B cell (primary cell): ENCODE measurements around the gene CES4A. TPM values are rescaled to one million over a fixed set of nuclear protein-coding genes. Genes with fewer than 3 reads are reported as not detected.

ENCODE experiments used
- ATAC-seq: fragments of 200-7000 bp; cut with Tn5 transposase; one replicate; pipeline ENCODE4 v1.10.0; 2021; ENCODE audit warnings: low read depth, mild to moderate bottlenecking, moderate number of reproducible peaks, moderate library complexity
- CTCF ChIA-PET: fragments of 350-600 bp; sonication (Branson Sonifier 250); formaldehyde crosslinking; loops from one replicate; lab custom pipeline; 2021; ENCODE audit warnings: antibody characterized with exemption, inconsistent platforms; lab: Charles Lee
- POLR2A ChIA-PET: fragments of 350-600 bp; sonication (Branson Sonifier 250); formaldehyde crosslinking; loops from one replicate; lab custom pipeline; 2021; ENCODE audit warnings: antibody characterized with exemption; lab: Charles Lee
- DNase-seq: peaks from one replicate; pipeline ENCODE4 v3.0.0; 2013
- H2AFZ ChIP-seq: 2 replicates; pipeline ENCODE4 v1.6.1; 2012; ENCODE audit warnings: mild to moderate bottlenecking, low read depth, low read length; ENCODE audit not compliant: insufficient read depth, poor library complexity, severe bottlenecking
- H3K27ac ChIP-seq, 2 donors: 1 replicate in 1 of 2; 2 replicates in 1 of 2; pipeline ENCODE4 v1.5.1; 2012 to 2013; ENCODE audit warnings: low read length in 2 of 2, mild to moderate bottlenecking in 2 of 2, moderate library complexity in 1 of 2
- H3K27me3 ChIP-seq, 4 experiments: fragments of 200-600 bp in 1 of 4; sonication (generic) in 1 of 4; replicated peaks in 1 of 4; 1 replicate in 2 of 4; 2 replicates in 2 of 4; pipeline versions ENCODE4 v1.6.1 to v1.7.0; 2013 to 2016; ENCODE audit warnings: low read length in 3 of 4, mild to moderate bottlenecking in 2 of 4, mixed read lengths in 1 of 4, moderate library complexity in 1 of 4; ENCODE audit not compliant: insufficient read depth in 4 of 4, control insufficient read depth in 3 of 4; ENCODE audit errors: control extremely low read depth in 1 of 4
- H3K36me3 ChIP-seq, 2 experiments: replicated peaks in 1 of 2; 1 replicate in 1 of 2; 2 replicates in 1 of 2; pipeline versions ENCODE4 v1.6.1 to v1.7.1; 2013; ENCODE audit warnings: low read length in 1 of 2; ENCODE audit not compliant: insufficient read depth in 2 of 2, control insufficient read depth in 1 of 2; ENCODE audit errors: control extremely low read depth in 1 of 2, extremely low read depth in 1 of 2
- H3K4me1 ChIP-seq, 2 donors: fragments of 200-600 bp in 1 of 2; sonication (generic) in 1 of 2; 1 replicate in 1 of 2; 2 replicates in 1 of 2; pipeline versions ENCODE4 v1.5.1 to v1.6.1; 2013 to 2017; ENCODE audit warnings: low read length in 2 of 2; ENCODE audit not compliant: control insufficient read depth in 2 of 2, insufficient read depth in 2 of 2
- H3K4me2 ChIP-seq: replicated peaks from 2 replicates; pipeline ENCODE3; 2012; ENCODE audit warnings: mild to moderate bottlenecking, low read depth, low read length; ENCODE audit not compliant: poor library complexity, severe bottlenecking
- H3K4me3 ChIP-seq, 5 experiments: fragments of 200-600 bp in 1 of 5; sonication (generic) in 1 of 5; 1 replicate in 3 of 5; 2 replicates in 2 of 5; pipeline versions ENCODE4 v1.5.1 to v1.7.0; 2011 to 2016; ENCODE audit warnings: low read length in 4 of 5, mild to moderate bottlenecking in 4 of 5, low read depth in 2 of 5, control low read depth in 1 of 5, moderate library complexity in 1 of 5; ENCODE audit not compliant: insufficient read depth in 1 of 5; ENCODE audit errors: control extremely low read depth in 1 of 5, extremely low read depth in 1 of 5
- H3K79me2 ChIP-seq: fragments of 200-600 bp; sonication (generic); one replicate; pipeline ENCODE4 v1.6.0; 2016; ENCODE audit warnings: low read length; ENCODE audit not compliant: control insufficient read depth, insufficient read depth
- H3K9ac ChIP-seq: fragments of 200-600 bp; sonication (generic); 2 replicates; pipeline ENCODE4 v1.6.1; 2017; ENCODE audit warnings: mild to moderate bottlenecking, low read length, moderate library complexity
- H3K9me3 ChIP-seq, 3 donors: one replicate each; pipeline versions ENCODE4 v1.6.1 to v1.7.1; 2013; ENCODE audit warnings: low read length in 2 of 3; ENCODE audit not compliant: control insufficient read depth in 2 of 3, insufficient read depth in 1 of 3; ENCODE audit errors: control extremely low read depth in 1 of 3
- H4K20me1 ChIP-seq: 2 replicates; pipeline ENCODE4 v1.6.0; 2012; ENCODE audit warnings: mild to moderate bottlenecking, low read length; ENCODE audit not compliant: insufficient read depth, control insufficient read depth, poor library complexity, severe bottlenecking
- H3K27ac Mint-ChIP-seq: one replicate; pipeline ENCODE4 v1.8.0; 2021; ENCODE audit warnings: mixed read lengths
- H3K27me3 Mint-ChIP-seq: one replicate; pipeline ENCODE4 v1.8.0; 2021; ENCODE audit warnings: mixed read lengths
- H3K4me1 Mint-ChIP-seq: one replicate; pipeline ENCODE4 v1.8.0; 2021; ENCODE audit warnings: mixed read lengths
- H3K4me3 Mint-ChIP-seq: one replicate; pipeline ENCODE4 v1.8.0; 2021; ENCODE audit warnings: mixed read lengths
- H3K9me3 Mint-ChIP-seq: one replicate; pipeline ENCODE4 v1.8.0; 2022; ENCODE audit warnings: mixed read lengths; ENCODE audit not compliant: insufficient read depth
- EZH2 ChIP-seq: IDR thresholded peaks from 2 replicates; pipeline ENCODE4 v1.6.1; 2012; ENCODE audit warnings: borderline replicate concordance, low read depth, mild to moderate bottlenecking, moderate library complexity, low read length; ENCODE audit not compliant: insufficient read depth, poor library complexity, severe bottlenecking
- WGBS: methylation state at CpG from one replicate; pipeline ENCODE4 v1.1.5; 2013; ENCODE audit warnings: missing lambda C conversion rate; ENCODE audit not compliant: insufficient coverage; 5-methylcytosine and 5-hydroxymethylcytosine counted together
- intact Hi-C: fragments of 100-400 bp; cut with micrococcal nuclease; formaldehyde crosslinking; loops from one replicate; pipeline ENCODE4 v1.10.0; 2022
- polyA plus RNA-seq: library from polyadenylated mRNA; depleted of rRNA; stranded (reverse); fragments of >200 nt; gene quantifications from 2 replicates; pipeline ENCODE4 v1.2.3, GENCODE V29; 2012
- total RNA-seq, 2 donors: library from RNA; stranded (reverse); fragments of 120-200 nt in 1 of 2; gene quantifications; 1 replicate in 1 of 2; 2 replicates in 1 of 2; pipeline versions ENCODE4 v1.2.3 to v1.2.4, GENCODE V29; 2013 to 2022
- TF ChIP-seq, protein P1 (sequence below): fragments of 200-600 bp; IDR thresholded peaks from one replicate; pipeline ENCODE4 v1.8.0; 2022; ENCODE audit warnings: antibody characterized with exemption, mild to moderate bottlenecking

The CES4A gene
- total and polyA plus RNA-seq, 2 donors (not counting 1 experiment from before 2014, with no cell fraction given) = 8.4 to 17.3 TPM

DNA sequence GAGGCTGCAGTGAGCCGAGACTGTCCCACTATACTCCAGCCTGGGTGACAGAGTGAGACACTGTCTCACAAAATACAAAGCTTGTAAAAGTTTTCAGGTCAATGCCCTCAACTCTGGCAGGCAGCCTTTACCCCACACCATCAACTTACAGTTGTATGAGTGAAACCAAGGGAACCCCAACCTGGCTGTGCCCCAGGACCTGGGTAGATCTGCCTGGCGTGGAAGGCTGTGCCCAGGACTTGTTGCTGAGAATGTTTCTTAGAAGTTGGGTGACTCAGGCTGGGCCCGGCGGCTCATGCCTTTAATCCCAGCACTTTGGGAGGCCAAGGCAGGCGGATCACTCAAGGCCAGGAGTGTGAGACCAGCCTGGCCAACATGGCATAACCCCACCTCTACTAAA lies 19.5 kb upstream of the CES4A start:
- H3K27me3 ChIP-seq = peaks cover 0 to 2% (median 0%) of the 10 kb centered on the region in 4 experiments
- intact Hi-C loops = no loop called here
- Mint-ChIP-seq H3K27ac (no peak overlapping the region), H3K4me1 (no peaks in the 10 kb centered on the region), H3K9me3 (no peaks in the 10 kb centered on the region), H3K4me3 (no peak overlapping the region), H3K27me3 (no peaks in the 10 kb centered on the region)
- H3K4me2 ChIP-seq = no peak overlapping the region
- H3K36me3 ChIP-seq = no peaks in the 10 kb centered on the region
- no peaks in the 10 kb centered on the region for H4K20me1 ChIP-seq
- WGBS = 100% methylated on average over 4 of the region's 5 CpGs
- ATAC-seq (no peak), DNase-seq (no peak)
- H3K9me3 ChIP-seq = no peaks in the 10 kb centered on the region
- TF ChIP-seq, protein P1, sequence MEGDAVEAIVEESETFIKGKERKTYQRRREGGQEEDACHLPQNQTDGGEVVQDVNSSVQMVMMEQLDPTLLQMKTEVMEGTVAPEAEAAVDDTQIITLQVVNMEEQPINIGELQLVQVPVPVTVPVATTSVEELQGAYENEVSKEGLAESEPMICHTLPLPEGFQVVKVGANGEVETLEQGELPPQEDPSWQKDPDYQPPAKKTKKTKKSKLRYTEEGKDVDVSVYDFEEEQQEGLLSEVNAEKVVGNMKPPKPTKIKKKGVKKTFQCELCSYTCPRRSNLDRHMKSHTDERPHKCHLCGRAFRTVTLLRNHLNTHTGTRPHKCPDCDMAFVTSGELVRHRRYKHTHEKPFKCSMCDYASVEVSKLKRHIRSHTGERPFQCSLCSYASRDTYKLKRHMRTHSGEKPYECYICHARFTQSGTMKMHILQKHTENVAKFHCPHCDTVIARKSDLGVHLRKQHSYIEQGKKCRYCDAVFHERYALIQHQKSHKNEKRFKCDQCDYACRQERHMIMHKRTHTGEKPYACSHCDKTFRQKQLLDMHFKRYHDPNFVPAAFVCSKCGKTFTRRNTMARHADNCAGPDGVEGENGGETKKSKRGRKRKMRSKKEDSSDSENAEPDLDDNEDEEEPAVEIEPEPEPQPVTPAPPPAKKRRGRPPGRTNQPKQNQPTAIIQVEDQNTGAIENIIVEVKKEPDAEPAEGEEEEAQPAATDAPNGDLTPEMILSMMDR = no peak
- TF ChIP-seq EZH2 = no peak
- H3K4me1 ChIP-seq = no peaks in the 10 kb centered on the region
- POLR2A ChIA-PET = no interaction called here
- H3K27ac ChIP-seq = no peak overlapping the region
- CTCF ChIA-PET = interaction anchor here (0.6 to 0.9 kb wide), 2 partner anchors 13 to 186 kb away, joined by 3 read pairs; no protein-coding TSS in a partner anchor
- H3K79me2 ChIP-seq = no peaks in the 10 kb centered on the region
- H2AFZ ChIP-seq = no peak overlapping the region
- H3K9ac ChIP-seq = no peak overlapping the region
- no peak overlapping the region for H3K4me3 ChIP-seq

DNA sequence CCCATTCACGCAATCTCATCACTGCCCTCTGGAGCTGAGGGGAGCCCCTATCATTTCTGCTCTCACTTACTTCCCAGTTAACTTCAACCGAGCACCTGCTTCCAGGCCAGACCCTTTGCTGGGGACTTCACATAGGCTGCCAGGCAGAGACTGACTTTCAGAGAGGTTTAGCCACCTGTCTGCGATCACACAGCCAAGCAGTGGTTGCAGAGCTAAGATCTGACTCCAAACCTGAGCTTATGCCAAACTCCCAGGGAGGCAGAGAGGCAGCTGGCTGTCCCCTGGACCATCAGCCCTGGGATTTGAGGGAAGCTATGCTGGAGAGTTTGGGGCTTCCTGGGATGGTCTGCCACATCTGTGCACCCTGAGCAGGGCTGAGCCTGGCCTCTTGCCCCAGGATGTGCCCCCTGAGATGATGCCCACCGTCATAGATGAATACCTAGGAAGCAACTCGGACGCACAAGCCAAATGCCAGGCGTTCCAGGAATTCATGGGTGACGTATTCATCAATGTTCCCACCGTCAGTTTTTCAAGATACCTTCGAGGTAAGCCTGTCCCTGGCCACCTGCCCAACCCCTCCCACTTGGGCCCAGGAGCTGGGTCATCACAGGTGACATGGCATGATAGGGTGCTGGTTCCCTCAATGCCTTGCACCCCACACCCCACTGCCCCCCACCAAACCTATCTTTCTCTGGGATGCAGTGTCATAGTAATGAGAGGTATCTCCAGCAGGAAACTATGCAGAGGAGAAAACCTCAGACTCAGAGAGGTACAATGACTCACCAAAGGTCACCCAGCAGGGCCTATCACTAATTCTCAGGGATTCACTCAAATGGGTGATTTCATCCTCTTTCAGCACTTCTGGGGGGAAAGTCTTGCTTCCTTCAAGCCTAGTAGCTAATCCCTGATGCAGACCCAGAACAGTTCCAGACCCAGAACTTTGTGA lies 17.3 kb upstream of the CES4A start:
- 88% methylated on average over 10 of the region's 10 CpGs for WGBS
- H3K9ac ChIP-seq = no peak overlapping the region
- intact Hi-C loops = no loop called here
- no peaks in the 10 kb centered on the region for H4K20me1 ChIP-seq
- no peaks in the 10 kb centered on the region for H3K4me1 ChIP-seq
- Mint-ChIP-seq H3K9me3 (no peaks in the 10 kb centered on the region), H3K4me3 (no peak overlapping the region), H3K27me3 (peaks cover 9% of the 10 kb centered on the region), H3K27ac (no peak overlapping the region), H3K4me1 (no peaks in the 10 kb centered on the region)
- no peak overlapping the region for H3K4me2 ChIP-seq
- POLR2A ChIA-PET = no interaction called here
- DNase-seq = no peak
- H3K4me3 ChIP-seq = no peak overlapping the region
- peaks cover 0 to 5% (median 0%) of the 10 kb centered on the region in 4 experiments for H3K27me3 ChIP-seq
- ATAC-seq = no peak
- H3K36me3 ChIP-seq = no peaks in the 10 kb centered on the region
- no peaks in the 10 kb centered on the region for H3K9me3 ChIP-seq
- H2AFZ ChIP-seq = no peak overlapping the region
- no peaks in the 10 kb centered on the region for H3K79me2 ChIP-seq
- no peak overlapping the region for H3K27ac ChIP-seq
- TF ChIP-seq, protein P1 = no peak
- TF ChIP-seq EZH2 = no peak
- CTCF ChIA-PET = interaction anchor here (0.8 to 2.4 kb wide), 2 partner anchors 10 to 184 kb away, joined by 3 to 8 read pairs; partner anchors contain the start of gene CES3
